Measurements from ENCODE around the gene PRKCE. TPM values are rescaled to one million over a fixed set of nuclear protein-coding genes. Genes with fewer than 3 reads are reported as not detected.
A peak's percentile ranks its signal among the peaks of the same experiment; 100 is the strongest.

Gene PRKCE
- total and polyA plus RNA-seq, 2 donors (not counting 1 experiment from before 2014, with no cell fraction given), result 23.6 to 271 TPM

GRCh38 chr2:45765007-45765727 is 113.7 kb downstream of the PRKCE start:
- no peak overlapping the region for H3K27ac ChIP-seq (ENCODE audit: low read length in 2 of 2)
- peak; percentile 33 for DNase-seq
- no peak for ATAC-seq (ENCODE audit: low read depth)
- peaks cover 31 to 46% of the 10 kb centered on the region in 2 donors for H3K4me1 ChIP-seq (ENCODE audit: control insufficient read depth in 2 of 2, insufficient read depth in 2 of 2, low read length in 2 of 2)
- peaks cover 80% of the 10 kb centered on the region for H3K79me2 ChIP-seq (ENCODE audit: control insufficient read depth, insufficient read depth, low read length)
- ChIA-PET CTCF (interaction anchor here (1.2 to 1.3 kb wide), 2 partner anchors 11 to 36 kb away, joined by 3 read pairs; no protein-coding TSS in a partner anchor), POLR2A (interaction anchor here (0.6 kb wide), 1 partner anchor 14 kb away, joined by 3 read pairs; no protein-coding TSS in a partner anchor)
- H3K9me3 ChIP-seq (ENCODE audit: control extremely low read depth in 1 of 3, control insufficient read depth in 2 of 3, insufficient read depth in 1 of 3, low read length in 2 of 3), result no peaks in the 10 kb centered on the region
- H3K36me3 ChIP-seq (replicated peaks in 1 of 2; ENCODE audit: control extremely low read depth in 1 of 2, control insufficient read depth in 1 of 2, extremely low read depth in 1 of 2, insufficient read depth in 2 of 2, low read length in 1 of 2), result no peaks in the 10 kb centered on the region
- WGBS (ENCODE audit: insufficient coverage), result 93% methylated on average over 2 of the region's 8 CpGs
- intact Hi-C loops (cut with micrococcal nuclease), result no loop called here
- Mint-ChIP-seq H3K4me3 (peak overlapping the region; percentile 42), H3K27ac (peak overlapping the region; percentile 17), H3K27me3 (no peaks in the 10 kb centered on the region), H3K4me1 (peaks cover 75% of the 10 kb centered on the region), H3K9me3 (ENCODE audit: insufficient read depth) (no peaks in the 10 kb centered on the region)
- no peak for TF ChIP-seq EZH2 (IDR thresholded peaks at IDR 0.05; ENCODE audit: borderline replicate concordance, insufficient read depth, low read depth, low read length, poor library complexity, severe bottlenecking)
- no peak for TF ChIP-seq CTCF (IDR thresholded peaks at IDR 0.05)
- peak overlapping the region; percentile 42 for H3K4me2 ChIP-seq (replicated peaks; ENCODE audit: low read depth, low read length, poor library complexity, severe bottlenecking)
- H3K4me3 ChIP-seq (ENCODE audit: control extremely low read depth in 1 of 5, extremely low read depth in 1 of 5, insufficient read depth in 1 of 5, low read depth in 2 of 5, low read length in 4 of 5), result peak overlapping the region in 1 of 5 experiments; percentile 9
- H3K27me3 ChIP-seq (replicated peaks in 1 of 4; ENCODE audit: control extremely low read depth in 1 of 4, control insufficient read depth in 3 of 4, insufficient read depth in 4 of 4, low read length in 3 of 4), result no peaks in the 10 kb centered on the region
- no peak overlapping the region for H3K9ac ChIP-seq (ENCODE audit: low read length)
- H2AFZ ChIP-seq (ENCODE audit: insufficient read depth, low read depth, low read length, poor library complexity, severe bottlenecking), result no peak overlapping the region
- peaks cover 67% of the 10 kb centered on the region for H4K20me1 ChIP-seq (ENCODE audit: control insufficient read depth, insufficient read depth, low read length, poor library complexity, severe bottlenecking)

GRCh38 chr2:45765728-45766254 is 114.3 kb downstream of the PRKCE start:
- no peak overlapping the region for H3K9ac ChIP-seq (ENCODE audit: low read length)
- H3K36me3 ChIP-seq (replicated peaks in 1 of 2; ENCODE audit: control extremely low read depth in 1 of 2, control insufficient read depth in 1 of 2, extremely low read depth in 1 of 2, insufficient read depth in 2 of 2, low read length in 1 of 2), result no peaks in the 10 kb centered on the region
- no peaks in the 10 kb centered on the region for H3K27me3 ChIP-seq (replicated peaks in 1 of 4; ENCODE audit: control extremely low read depth in 1 of 4, control insufficient read depth in 3 of 4, insufficient read depth in 4 of 4, low read length in 3 of 4)
- H4K20me1 ChIP-seq (ENCODE audit: control insufficient read depth, insufficient read depth, low read length, poor library complexity, severe bottlenecking), result peaks cover 67% of the 10 kb centered on the region
- ATAC-seq (ENCODE audit: low read depth), result no peak
- peaks cover 80% of the 10 kb centered on the region for H3K79me2 ChIP-seq (ENCODE audit: control insufficient read depth, insufficient read depth, low read length)
- ChIA-PET CTCF (no interaction called here), POLR2A (no interaction called here)
- peaks cover 31 to 52% of the 10 kb centered on the region in 2 donors for H3K4me1 ChIP-seq (ENCODE audit: control insufficient read depth in 2 of 2, insufficient read depth in 2 of 2, low read length in 2 of 2)
- no peak overlapping the region for H3K4me3 Mint-ChIP-seq
- no peak overlapping the region for H3K4me3 ChIP-seq (ENCODE audit: control extremely low read depth in 1 of 5, extremely low read depth in 1 of 5, insufficient read depth in 1 of 5, low read depth in 2 of 5, low read length in 4 of 5)
- no peak for TF ChIP-seq EZH2 (IDR thresholded peaks at IDR 0.05; ENCODE audit: borderline replicate concordance, insufficient read depth, low read depth, low read length, poor library complexity, severe bottlenecking)
- no peak for TF ChIP-seq CTCF (IDR thresholded peaks at IDR 0.05)
- intact Hi-C loops (cut with micrococcal nuclease), result no loop called here
- no peaks in the 10 kb centered on the region for H3K9me3 Mint-ChIP-seq (ENCODE audit: insufficient read depth)
- H3K9me3 ChIP-seq (ENCODE audit: control extremely low read depth in 1 of 3, control insufficient read depth in 2 of 3, insufficient read depth in 1 of 3, low read length in 2 of 3), result no peaks in the 10 kb centered on the region
- H3K27ac Mint-ChIP-seq, result no peak overlapping the region
- no peak for DNase-seq
- no peaks in the 10 kb centered on the region for H3K27me3 Mint-ChIP-seq
- H3K27ac ChIP-seq (ENCODE audit: low read length in 2 of 2), result no peak overlapping the region
- peak overlapping the region; percentile 42 for H3K4me2 ChIP-seq (replicated peaks; ENCODE audit: low read depth, low read length, poor library complexity, severe bottlenecking)
- 88% methylated on average over 3 of the region's 5 CpGs for WGBS (ENCODE audit: insufficient coverage)
- H2AFZ ChIP-seq (ENCODE audit: insufficient read depth, low read depth, low read length, poor library complexity, severe bottlenecking), result no peak overlapping the region
- peaks cover 76% of the 10 kb centered on the region for H3K4me1 Mint-ChIP-seq
